T-helper 2 cell treated with Interferon-gamma antibody and Interleukin-4, amounts not matched to agents 100 ng/mL and 5 ng/mL, for 36 hours (primary cell): ENCODE measurements around the gene ALG9. TPM values are rescaled to one million over a fixed set of nuclear protein-coding genes. Genes with fewer than 3 reads are reported as not detected.

Experiments
- intact Hi-C: fragments of 100-400 bp; cut with micrococcal nuclease; formaldehyde crosslinking; loops from one replicate; pipeline ENCODE4 v1.15.1; 2023
- total RNA-seq: library from RNA; stranded (reverse); gene quantifications from 2 replicates; pipeline ENCODE4 v1.2.3, GENCODE V29; 2022

The ALG9 gene
- total RNA-seq, 1 donor from 2014 or later, result 31.8 TPM

GRCh38 chr11:111836721-111837120 lies 34.7 kb downstream of the ALG9 start:
- intact Hi-C loops, result no loop called here

GRCh38 chr11:111836162-111836561 lies 35.2 kb downstream of the ALG9 start:
- intact Hi-C loops, result no loop called here

- intact Hi-C loops, result no loop called here
Measured at GRCh38 chr11:111835665-111836064, 35.7 kb downstream of the ALG9 start.

- intact Hi-C loops, result no loop called here
Measured at GRCh38 chr11:111834432-111835163, 36.8 kb downstream of the ALG9 start.

GRCh38 chr11:111833524-111833923 lies 37.9 kb downstream of the ALG9 start:
- intact Hi-C loops, result no loop called here

- intact Hi-C loops, result no loop called here
Measured at GRCh38 chr11:111829185-111829968, 42.0 kb downstream of the ALG9 start.

- intact Hi-C loops, result no loop called here
Measured at GRCh38 chr11:111826322-111826950, 44.9 kb downstream of the ALG9 start.

GRCh38 chr11:111823629-111824028 lies 47.8 kb downstream of the ALG9 start:
- intact Hi-C loops, result no loop called here

GRCh38 chr11:111823131-111823530 lies 48.2 kb downstream of the ALG9 start:
- intact Hi-C loops, result no loop called here

- intact Hi-C loops, result no loop called here
Measured at GRCh38 chr11:111819829-111820237, 51.5 kb downstream of the ALG9 start.

- intact Hi-C loops, result no loop called here
Measured at GRCh38 chr11:111819161-111819828, 52.1 kb downstream of the ALG9 start.

- intact Hi-C loops, result no loop called here
Measured at GRCh38 chr11:111815489-111815888, 55.9 kb downstream of the ALG9 start.

- intact Hi-C loops, result no loop called here
Measured at GRCh38 chr11:111814557-111815320, 56.6 kb downstream of the ALG9 start.

- intact Hi-C loops, result no loop called here
Measured at GRCh38 chr11:111814106-111814505, 57.3 kb downstream of the ALG9 start.

- intact Hi-C loops, result no loop called here
Measured at GRCh38 chr11:111812211-111812610, 59.2 kb downstream of the ALG9 start.

GRCh38 chr11:111811445-111811844 lies 59.9 kb downstream of the ALG9 start:
- intact Hi-C loops, result no loop called here

- intact Hi-C loops, result no loop called here
Measured at GRCh38 chr11:111808834-111809233, 62.5 kb downstream of the ALG9 start.

- intact Hi-C loops, result no loop called here
Measured at GRCh38 chr11:111808063-111808588, 63.3 kb downstream of the ALG9 start.

- intact Hi-C loops, result no loop called here
Measured at GRCh38 chr11:111807076-111807475, 64.3 kb downstream of the ALG9 start.

GRCh38 chr11:111801135-111801534 lies 70.2 kb downstream of the ALG9 start:
- intact Hi-C loops, result no loop called here

- intact Hi-C loops, result no loop called here
Measured at GRCh38 chr11:111798279-111798678, 73.1 kb downstream of the ALG9 start.
